Endodermal cell (in vitro differentiated cells): ENCODE measurements around the gene NECTIN2. TPM values are rescaled to one million over a fixed set of nuclear protein-coding genes. Genes with fewer than 3 reads are reported as not detected.

Experiments
- DNase-seq: peaks from one replicate; pipeline ENCODE4 v3.0.0-alpha.2; 2017
- H3K27ac ChIP-seq: 2 replicates; pipeline ENCODE4 v1.5.1; 2013; ENCODE audit warnings: mild to moderate bottlenecking, low read depth, low read length, moderate library complexity
- H3K27me3 ChIP-seq: 2 replicates; pipeline ENCODE4 v1.6.1; 2013; ENCODE audit warnings: mild to moderate bottlenecking, low read length, moderate library complexity; ENCODE audit not compliant: insufficient read depth, control insufficient read depth, poor library complexity, severe bottlenecking
- H3K36me3 ChIP-seq: 2 replicates; pipeline ENCODE4 v1.7.0; 2013; ENCODE audit warnings: mild to moderate bottlenecking, low read length, moderate library complexity; ENCODE audit not compliant: control insufficient read depth, insufficient read depth
- H3K4me1 ChIP-seq: one replicate; pipeline ENCODE4 v1.7.0; 2013; ENCODE audit warnings: low read length; ENCODE audit not compliant: control insufficient read depth, insufficient read depth
- H3K4me3 ChIP-seq: 2 replicates; pipeline ENCODE4 v1.5.1; 2013; ENCODE audit warnings: mild to moderate bottlenecking, low read length, moderate library complexity
- H3K9ac ChIP-seq: 2 replicates; pipeline ENCODE4 v1.6.1; 2013; ENCODE audit warnings: mild to moderate bottlenecking, low read length, moderate library complexity; ENCODE audit not compliant: poor library complexity, severe bottlenecking; ENCODE audit errors: extremely low read depth
- H3K9me3 ChIP-seq: 2 replicates; pipeline ENCODE4 v1.6.1; 2013; ENCODE audit warnings: mild to moderate bottlenecking, low read length, moderate library complexity; ENCODE audit not compliant: control insufficient read depth
- H3K27ac Mint-ChIP-seq: 2 replicates; pipeline ENCODE4 v1.8.0; 2020; ENCODE audit warnings: mixed read lengths
- H3K27me3 Mint-ChIP-seq: 2 replicates; pipeline ENCODE4 v1.8.0; 2021; ENCODE audit warnings: mild to moderate bottlenecking, mixed read lengths; ENCODE audit not compliant: insufficient read depth
- H3K36me3 Mint-ChIP-seq: 2 replicates; pipeline ENCODE4 v1.8.0; 2020; ENCODE audit warnings: low read depth, mixed read lengths
- H3K4me1 Mint-ChIP-seq: 2 replicates; pipeline ENCODE4 v1.8.0; 2020; ENCODE audit warnings: mixed read lengths
- H3K4me3 Mint-ChIP-seq: 2 replicates; pipeline ENCODE4 v1.8.0; 2020; ENCODE audit warnings: mild to moderate bottlenecking, moderate library complexity, mixed read lengths
- H3K9me3 Mint-ChIP-seq: 2 replicates; pipeline ENCODE4 v1.8.0; 2020; ENCODE audit warnings: mild to moderate bottlenecking, mixed read lengths
- CTCF ChIP-seq: fragments of 200-600 bp; sonication (generic); conservative IDR thresholded peaks from 2 replicates; pipeline ENCODE4 v1.5.0; 2021; ENCODE audit warnings: antibody characterized with exemption, mild to moderate bottlenecking
- WGBS, 2 experiments: methylation state at CpG; one replicate each; pipeline versions ENCODE4 v1.1.5 to v1.1.7; 2013; ENCODE audit warnings: missing lambda C conversion rate in 2 of 2, mixed read lengths in 1 of 2; ENCODE audit not compliant: insufficient coverage in 1 of 2, insufficient read length in 1 of 2; 5-methylcytosine and 5-hydroxymethylcytosine counted together
- total RNA-seq, 2 donors: library from RNA; stranded (reverse); fragmentation: NEBNext Ultra II Directional in 1 of 2; extraction: Animal tissue kit (Norgen Biotek cat#: 25700) in 1 of 2; gene quantifications; 2 replicates in 1 of 2; 3 replicates in 1 of 2; pipeline ENCODE4 v1.2.1, GENCODE V29; 2021

NECTIN2 gene
- total RNA-seq, 2 donors from 2014 or later, result 248 to 260 TPM

GRCh38 chr19:44848036-44848811 is 2.1 kb downstream of the NECTIN2 start:
- WGBS, 2 experiments, result 0% methylated on average over 14 to 19 of the region's 19 CpGs
- H3K36me3 Mint-ChIP-seq, result peaks cover 25% of the 10 kb centered on the region
- H3K4me1 Mint-ChIP-seq, result peaks cover 28% of the 10 kb centered on the region
- no peaks in the 10 kb centered on the region for H3K27me3 ChIP-seq
- no peak for TF ChIP-seq CTCF
- H3K4me3 ChIP-seq, result peak overlapping the region; percentile 100
- DNase-seq, result peak; percentile 82
- H3K27ac ChIP-seq, result peak overlapping the region; percentile 83
- H3K4me1 ChIP-seq, result peaks cover 7% of the 10 kb centered on the region
- H3K9me3 Mint-ChIP-seq, result no peaks in the 10 kb centered on the region
- H3K27me3 Mint-ChIP-seq, result no peaks in the 10 kb centered on the region
- peak overlapping the region; percentile 100 for H3K27ac Mint-ChIP-seq
- H3K36me3 ChIP-seq, result peaks cover 35% of the 10 kb centered on the region
- peak overlapping the region; percentile 99 for H3K4me3 Mint-ChIP-seq
- H3K9me3 ChIP-seq, result no peaks in the 10 kb centered on the region
- H3K9ac ChIP-seq, result peak overlapping the region; percentile 100

DNA sequence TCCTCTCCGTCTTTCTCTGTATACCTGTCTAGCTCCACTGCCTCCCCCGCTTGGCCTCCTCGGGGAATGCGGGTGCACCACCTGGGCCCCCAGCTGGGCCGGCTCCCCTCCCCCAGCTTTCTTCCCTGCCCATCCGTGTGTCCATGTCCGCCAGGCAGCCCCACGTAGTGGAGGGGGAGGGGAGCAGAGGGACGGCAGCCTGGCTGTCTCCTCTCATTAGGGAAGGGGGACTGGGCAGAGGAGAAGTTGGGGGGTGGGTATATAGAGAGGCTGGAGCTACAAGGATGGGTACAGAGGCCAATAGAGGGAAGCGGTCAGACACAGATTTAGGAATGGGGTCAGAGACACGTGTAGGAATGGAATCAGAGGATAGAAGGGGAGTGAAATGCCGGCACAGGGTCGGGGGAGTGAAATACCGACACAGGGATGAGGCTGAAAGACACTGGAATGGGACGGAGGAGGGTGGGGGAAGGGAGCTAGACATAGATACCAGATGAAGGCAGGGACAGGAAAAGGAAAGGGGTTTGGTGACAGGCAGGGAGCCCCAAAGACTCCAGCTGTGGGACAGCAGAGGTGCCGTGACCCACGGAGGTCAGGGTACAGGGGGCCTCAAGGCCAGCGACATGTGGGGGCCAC is 2.8 kb downstream of the NECTIN2 start:
- H3K36me3 ChIP-seq, result peaks cover 39% of the 10 kb centered on the region

DNA sequence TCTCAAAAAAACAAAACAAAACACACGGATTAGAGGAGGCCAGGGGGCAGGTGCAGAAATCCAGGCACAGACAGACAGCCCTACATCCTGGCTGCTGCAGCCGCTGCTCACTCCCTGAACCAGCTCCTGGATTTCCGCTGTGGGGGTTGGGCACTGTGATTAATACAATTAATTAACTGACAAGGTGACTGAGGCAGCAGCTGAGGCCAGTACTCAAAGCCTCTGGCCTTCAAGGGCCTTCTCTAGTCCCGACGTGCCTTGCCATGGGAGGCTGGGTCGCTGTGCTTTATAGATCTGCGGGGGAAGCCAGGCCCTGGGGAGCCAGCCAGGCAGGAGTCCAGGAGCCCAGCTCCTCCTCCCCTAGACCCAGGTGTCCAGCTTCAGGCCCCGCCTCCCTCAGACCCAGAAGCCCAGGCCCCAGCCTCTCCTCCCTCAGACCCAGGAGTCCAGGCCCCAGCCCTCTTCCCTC is 4.6 kb downstream of the NECTIN2 start:
- H3K9ac ChIP-seq, result no peak overlapping the region
- H3K9me3 ChIP-seq, result no peaks in the 10 kb centered on the region
- Mint-ChIP-seq H3K27ac (peak overlapping the region; percentile 69), H3K4me3 (peak overlapping the region; percentile 99), H3K27me3 (no peaks in the 10 kb centered on the region), H3K36me3 (peaks cover 40% of the 10 kb centered on the region), H3K9me3 (no peaks in the 10 kb centered on the region), H3K4me1 (peaks cover 28% of the 10 kb centered on the region)
- DNase-seq, result no peak
- TF ChIP-seq CTCF, result no peak
- peaks cover 48% of the 10 kb centered on the region for H3K36me3 ChIP-seq
- WGBS, 2 experiments, result 90% methylated on average over 2 to 8 of the region's 8 CpGs
- H3K4me1 ChIP-seq, result peaks cover 7% of the 10 kb centered on the region
- no peaks in the 10 kb centered on the region for H3K27me3 ChIP-seq
- H3K27ac ChIP-seq, result no peak overlapping the region
- H3K4me3 ChIP-seq, result no peak overlapping the region

More for the DNA sequence above, 2.8 kb downstream of the NECTIN2 start:
- Histone ChIP-seq H3K27ac (peak overlapping the region; percentile 83), H3K9me3 (no peaks in the 10 kb centered on the region), H3K27me3 (no peaks in the 10 kb centered on the region), H3K4me3 (peak overlapping the region; percentile 100), H3K4me1 (peaks cover 7% of the 10 kb centered on the region), H3K9ac (peak overlapping the region; percentile 100)
- no peaks in the 10 kb centered on the region for H3K9me3 Mint-ChIP-seq
- peak overlapping the region; percentile 99 for H3K4me3 Mint-ChIP-seq
- peaks cover 28% of the 10 kb centered on the region for H3K4me1 Mint-ChIP-seq
- 12 to 13% methylated on average over 8 to 18 of the region's 18 CpGs for WGBS, 2 experiments
- H3K36me3 Mint-ChIP-seq, result peaks cover 30% of the 10 kb centered on the region
- peak overlapping the region; percentile 100 for H3K27ac Mint-ChIP-seq
- peak; percentile 80 for DNase-seq
- no peak for TF ChIP-seq CTCF
- H3K27me3 Mint-ChIP-seq, result no peaks in the 10 kb centered on the region
